Gastrocnemius medialis (tissue), 4 donors: ENCODE measurements around the gene WDR6.

ENCODE experiments used
- POLR2A ChIP-seq, 2 donors: fragments of 450-650 bp; IDR thresholded peaks; one replicate each; pipeline ENCODE4 v1.6.1; 2017; ENCODE audit warnings: antibody characterized with exemption in 2 of 2, mild to moderate bottlenecking in 2 of 2, moderate library complexity in 2 of 2
- TF ChIP-seq, protein P1 (sequence below), 5 experiments: fragments of 450-650 bp in 3 of 5; fragments of 200-600 bp in 2 of 5; sonication (generic) in 2 of 5; IDR thresholded peaks in 4 of 5; conservative IDR thresholded peaks in 1 of 5; 1 replicate in 4 of 5; 2 replicates in 1 of 5; pipeline ENCODE4 v1.5.1; 2016 to 2019; ENCODE audit warnings: antibody characterized with exemption in 5 of 5, mild to moderate bottlenecking in 3 of 5, moderate library complexity in 3 of 5

DNA sequence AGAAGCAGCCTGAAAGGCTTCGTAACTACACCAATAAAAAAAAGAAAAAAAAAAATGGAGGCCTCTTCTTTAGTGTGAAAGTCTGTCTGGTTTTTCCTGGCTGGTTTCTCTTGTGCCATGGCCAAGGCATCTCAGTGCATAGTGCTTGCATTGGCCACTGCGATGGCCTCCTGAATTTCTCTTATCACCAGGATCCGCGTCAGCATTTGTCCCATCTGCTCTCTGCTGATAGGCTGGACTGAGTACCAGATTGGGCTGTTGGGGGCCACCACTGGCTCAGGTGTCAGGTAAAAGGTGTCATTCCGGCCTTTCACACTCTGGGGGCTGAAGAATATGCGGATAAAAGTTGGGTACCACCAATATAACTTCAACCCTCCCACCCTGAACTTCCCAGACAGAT is 23.1 kb downstream of the WDR6 start:
- TF ChIP-seq, protein P1, sequence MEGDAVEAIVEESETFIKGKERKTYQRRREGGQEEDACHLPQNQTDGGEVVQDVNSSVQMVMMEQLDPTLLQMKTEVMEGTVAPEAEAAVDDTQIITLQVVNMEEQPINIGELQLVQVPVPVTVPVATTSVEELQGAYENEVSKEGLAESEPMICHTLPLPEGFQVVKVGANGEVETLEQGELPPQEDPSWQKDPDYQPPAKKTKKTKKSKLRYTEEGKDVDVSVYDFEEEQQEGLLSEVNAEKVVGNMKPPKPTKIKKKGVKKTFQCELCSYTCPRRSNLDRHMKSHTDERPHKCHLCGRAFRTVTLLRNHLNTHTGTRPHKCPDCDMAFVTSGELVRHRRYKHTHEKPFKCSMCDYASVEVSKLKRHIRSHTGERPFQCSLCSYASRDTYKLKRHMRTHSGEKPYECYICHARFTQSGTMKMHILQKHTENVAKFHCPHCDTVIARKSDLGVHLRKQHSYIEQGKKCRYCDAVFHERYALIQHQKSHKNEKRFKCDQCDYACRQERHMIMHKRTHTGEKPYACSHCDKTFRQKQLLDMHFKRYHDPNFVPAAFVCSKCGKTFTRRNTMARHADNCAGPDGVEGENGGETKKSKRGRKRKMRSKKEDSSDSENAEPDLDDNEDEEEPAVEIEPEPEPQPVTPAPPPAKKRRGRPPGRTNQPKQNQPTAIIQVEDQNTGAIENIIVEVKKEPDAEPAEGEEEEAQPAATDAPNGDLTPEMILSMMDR (IDR thresholded peaks at IDR 0.05 in 4 of 5, conservative IDR thresholded peaks at IDR 0.05 in 1 of 5), result no peak
- TF ChIP-seq POLR2A (IDR thresholded peaks at IDR 0.05), result no peak
